B cell (primary cell): ENCODE results near the gene SLC35A2. TPM values are rescaled to one million over a fixed set of nuclear protein-coding genes. Genes with fewer than 3 reads are reported as not detected.

Experiments used
- ATAC-seq: fragments of 200-7000 bp; cut with Tn5 transposase; one replicate; pipeline ENCODE4 v1.10.0; 2021; ENCODE audit warnings: low read depth, mild to moderate bottlenecking, moderate number of reproducible peaks, moderate library complexity
- CTCF ChIA-PET: fragments of 350-600 bp; sonication (Branson Sonifier 250); formaldehyde crosslinking; loops from one replicate; lab custom pipeline; 2021; ENCODE audit warnings: antibody characterized with exemption, inconsistent platforms; lab: Charles Lee
- POLR2A ChIA-PET: fragments of 350-600 bp; sonication (Branson Sonifier 250); formaldehyde crosslinking; loops from one replicate; lab custom pipeline; 2021; ENCODE audit warnings: antibody characterized with exemption; lab: Charles Lee
- DNase-seq: peaks from one replicate; pipeline ENCODE4 v3.0.0; 2013
- H2AFZ ChIP-seq: 2 replicates; pipeline ENCODE4 v1.6.1; 2012; ENCODE audit warnings: mild to moderate bottlenecking, low read depth, low read length; ENCODE audit not compliant: insufficient read depth, poor library complexity, severe bottlenecking
- H3K27ac ChIP-seq, 2 donors: 1 replicate in 1 of 2; 2 replicates in 1 of 2; pipeline ENCODE4 v1.5.1; 2012 to 2013; ENCODE audit warnings: low read length in 2 of 2, mild to moderate bottlenecking in 2 of 2, moderate library complexity in 1 of 2
- H3K27me3 ChIP-seq, 4 experiments: fragments of 200-600 bp in 1 of 4; sonication (generic) in 1 of 4; replicated peaks in 1 of 4; 1 replicate in 2 of 4; 2 replicates in 2 of 4; pipeline versions ENCODE4 v1.6.1 to v1.7.0; 2013 to 2016; ENCODE audit warnings: low read length in 3 of 4, mild to moderate bottlenecking in 2 of 4, mixed read lengths in 1 of 4, moderate library complexity in 1 of 4; ENCODE audit not compliant: insufficient read depth in 4 of 4, control insufficient read depth in 3 of 4; ENCODE audit errors: control extremely low read depth in 1 of 4
- H3K36me3 ChIP-seq, 2 experiments: replicated peaks in 1 of 2; 1 replicate in 1 of 2; 2 replicates in 1 of 2; pipeline versions ENCODE4 v1.6.1 to v1.7.1; 2013; ENCODE audit warnings: low read length in 1 of 2; ENCODE audit not compliant: insufficient read depth in 2 of 2, control insufficient read depth in 1 of 2; ENCODE audit errors: control extremely low read depth in 1 of 2, extremely low read depth in 1 of 2
- H3K4me1 ChIP-seq, 2 donors: fragments of 200-600 bp in 1 of 2; sonication (generic) in 1 of 2; 1 replicate in 1 of 2; 2 replicates in 1 of 2; pipeline versions ENCODE4 v1.5.1 to v1.6.1; 2013 to 2017; ENCODE audit warnings: low read length in 2 of 2; ENCODE audit not compliant: control insufficient read depth in 2 of 2, insufficient read depth in 2 of 2
- H3K4me2 ChIP-seq: replicated peaks from 2 replicates; pipeline ENCODE3; 2012; ENCODE audit warnings: mild to moderate bottlenecking, low read depth, low read length; ENCODE audit not compliant: poor library complexity, severe bottlenecking
- H3K4me3 ChIP-seq, 5 experiments: fragments of 200-600 bp in 1 of 5; sonication (generic) in 1 of 5; 1 replicate in 3 of 5; 2 replicates in 2 of 5; pipeline versions ENCODE4 v1.5.1 to v1.7.0; 2011 to 2016; ENCODE audit warnings: low read length in 4 of 5, mild to moderate bottlenecking in 4 of 5, low read depth in 2 of 5, control low read depth in 1 of 5, moderate library complexity in 1 of 5; ENCODE audit not compliant: insufficient read depth in 1 of 5; ENCODE audit errors: control extremely low read depth in 1 of 5, extremely low read depth in 1 of 5
- H3K79me2 ChIP-seq: fragments of 200-600 bp; sonication (generic); one replicate; pipeline ENCODE4 v1.6.0; 2016; ENCODE audit warnings: low read length; ENCODE audit not compliant: control insufficient read depth, insufficient read depth
- H3K9ac ChIP-seq: fragments of 200-600 bp; sonication (generic); 2 replicates; pipeline ENCODE4 v1.6.1; 2017; ENCODE audit warnings: mild to moderate bottlenecking, low read length, moderate library complexity
- H3K9me3 ChIP-seq, 3 donors: one replicate each; pipeline versions ENCODE4 v1.6.1 to v1.7.1; 2013; ENCODE audit warnings: low read length in 2 of 3; ENCODE audit not compliant: control insufficient read depth in 2 of 3, insufficient read depth in 1 of 3; ENCODE audit errors: control extremely low read depth in 1 of 3
- H4K20me1 ChIP-seq: 2 replicates; pipeline ENCODE4 v1.6.0; 2012; ENCODE audit warnings: mild to moderate bottlenecking, low read length; ENCODE audit not compliant: insufficient read depth, control insufficient read depth, poor library complexity, severe bottlenecking
- H3K27ac Mint-ChIP-seq: one replicate; pipeline ENCODE4 v1.8.0; 2021; ENCODE audit warnings: mixed read lengths
- H3K27me3 Mint-ChIP-seq: one replicate; pipeline ENCODE4 v1.8.0; 2021; ENCODE audit warnings: mixed read lengths
- H3K4me1 Mint-ChIP-seq: one replicate; pipeline ENCODE4 v1.8.0; 2021; ENCODE audit warnings: mixed read lengths
- H3K4me3 Mint-ChIP-seq: one replicate; pipeline ENCODE4 v1.8.0; 2021; ENCODE audit warnings: mixed read lengths
- H3K9me3 Mint-ChIP-seq: one replicate; pipeline ENCODE4 v1.8.0; 2022; ENCODE audit warnings: mixed read lengths; ENCODE audit not compliant: insufficient read depth
- EZH2 ChIP-seq: IDR thresholded peaks from 2 replicates; pipeline ENCODE4 v1.6.1; 2012; ENCODE audit warnings: borderline replicate concordance, low read depth, mild to moderate bottlenecking, moderate library complexity, low read length; ENCODE audit not compliant: insufficient read depth, poor library complexity, severe bottlenecking
- WGBS: methylation state at CpG from one replicate; pipeline ENCODE4 v1.1.5; 2013; ENCODE audit warnings: missing lambda C conversion rate; ENCODE audit not compliant: insufficient coverage; 5-methylcytosine and 5-hydroxymethylcytosine counted together
- intact Hi-C: fragments of 100-400 bp; cut with micrococcal nuclease; formaldehyde crosslinking; loops from one replicate; pipeline ENCODE4 v1.10.0; 2022
- polyA plus RNA-seq: library from polyadenylated mRNA; depleted of rRNA; stranded (reverse); fragments of >200 nt; gene quantifications from 2 replicates; pipeline ENCODE4 v1.2.3, GENCODE V29; 2012
- total RNA-seq, 2 donors: library from RNA; stranded (reverse); fragments of 120-200 nt in 1 of 2; gene quantifications; 1 replicate in 1 of 2; 2 replicates in 1 of 2; pipeline versions ENCODE4 v1.2.3 to v1.2.4, GENCODE V29; 2013 to 2022
- TF ChIP-seq, protein P1 (sequence below): fragments of 200-600 bp; IDR thresholded peaks from one replicate; pipeline ENCODE4 v1.8.0; 2022; ENCODE audit warnings: antibody characterized with exemption, mild to moderate bottlenecking

Gene SLC35A2
- total and polyA plus RNA-seq, 2 donors (not counting 1 experiment from before 2014, with no cell fraction given), result 19.1 to 22.0 TPM

DNA sequence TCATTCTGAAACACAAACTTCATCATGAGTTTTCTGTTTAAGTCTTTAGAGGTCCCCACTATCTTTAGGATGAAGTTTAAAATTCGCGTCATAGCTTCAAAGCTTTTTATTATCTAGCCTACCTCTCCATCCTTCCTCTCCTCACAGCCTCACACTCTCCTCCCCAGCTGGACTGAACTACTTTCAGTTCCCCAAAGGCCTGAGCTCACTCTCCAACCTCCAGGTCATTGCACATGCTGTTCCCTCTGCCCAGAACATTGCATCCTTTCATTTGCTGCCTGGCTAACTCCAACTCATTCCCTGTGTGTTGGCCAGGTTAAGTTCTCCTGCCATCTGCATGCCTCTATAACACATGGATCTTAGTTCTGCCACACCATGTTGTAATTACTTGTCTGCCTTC, 48.8 kb upstream of the SLC35A2 start:
- peak overlapping the region; percentile 6 to 99 for H3K27ac ChIP-seq
- no peak overlapping the region for H3K9ac ChIP-seq
- Mint-ChIP-seq H3K4me3 (peak overlapping the region; percentile 59), H3K9me3 (no peaks in the 10 kb centered on the region), H3K27me3 (no peaks in the 10 kb centered on the region), H3K27ac (peak overlapping the region; percentile 84), H3K4me1 (peaks cover 47% of the 10 kb centered on the region)
- WGBS, result 60% methylated on average over 1 of the region's 2 CpGs
- H4K20me1 ChIP-seq, result peaks cover 14% of the 10 kb centered on the region
- TF ChIP-seq EZH2, result no peak
- TF ChIP-seq, protein P1, sequence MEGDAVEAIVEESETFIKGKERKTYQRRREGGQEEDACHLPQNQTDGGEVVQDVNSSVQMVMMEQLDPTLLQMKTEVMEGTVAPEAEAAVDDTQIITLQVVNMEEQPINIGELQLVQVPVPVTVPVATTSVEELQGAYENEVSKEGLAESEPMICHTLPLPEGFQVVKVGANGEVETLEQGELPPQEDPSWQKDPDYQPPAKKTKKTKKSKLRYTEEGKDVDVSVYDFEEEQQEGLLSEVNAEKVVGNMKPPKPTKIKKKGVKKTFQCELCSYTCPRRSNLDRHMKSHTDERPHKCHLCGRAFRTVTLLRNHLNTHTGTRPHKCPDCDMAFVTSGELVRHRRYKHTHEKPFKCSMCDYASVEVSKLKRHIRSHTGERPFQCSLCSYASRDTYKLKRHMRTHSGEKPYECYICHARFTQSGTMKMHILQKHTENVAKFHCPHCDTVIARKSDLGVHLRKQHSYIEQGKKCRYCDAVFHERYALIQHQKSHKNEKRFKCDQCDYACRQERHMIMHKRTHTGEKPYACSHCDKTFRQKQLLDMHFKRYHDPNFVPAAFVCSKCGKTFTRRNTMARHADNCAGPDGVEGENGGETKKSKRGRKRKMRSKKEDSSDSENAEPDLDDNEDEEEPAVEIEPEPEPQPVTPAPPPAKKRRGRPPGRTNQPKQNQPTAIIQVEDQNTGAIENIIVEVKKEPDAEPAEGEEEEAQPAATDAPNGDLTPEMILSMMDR, result no peak
- H3K27me3 ChIP-seq, result no peaks in the 10 kb centered on the region
- H3K9me3 ChIP-seq, result no peaks in the 10 kb centered on the region
- ATAC-seq, result no peak
- peaks cover 38 to 64% of the 10 kb centered on the region in 2 donors for H3K4me1 ChIP-seq
- POLR2A ChIA-PET, result interaction anchor here (0.6 kb wide), 1 partner anchor 167 kb away, joined by 5 read pairs; no protein-coding TSS in a partner anchor
- intact Hi-C loops, result no loop called here
- H3K4me3 ChIP-seq, result no peak overlapping the region
- H3K79me2 ChIP-seq, result peaks cover 18% of the 10 kb centered on the region
- peak overlapping the region; percentile 86 for H3K4me2 ChIP-seq
- H2AFZ ChIP-seq, result no peak overlapping the region
- no peak for DNase-seq
- peaks cover 0 to 10% of the 10 kb centered on the region in 2 experiments for H3K36me3 ChIP-seq
- CTCF ChIA-PET, result no interaction called here

DNA sequence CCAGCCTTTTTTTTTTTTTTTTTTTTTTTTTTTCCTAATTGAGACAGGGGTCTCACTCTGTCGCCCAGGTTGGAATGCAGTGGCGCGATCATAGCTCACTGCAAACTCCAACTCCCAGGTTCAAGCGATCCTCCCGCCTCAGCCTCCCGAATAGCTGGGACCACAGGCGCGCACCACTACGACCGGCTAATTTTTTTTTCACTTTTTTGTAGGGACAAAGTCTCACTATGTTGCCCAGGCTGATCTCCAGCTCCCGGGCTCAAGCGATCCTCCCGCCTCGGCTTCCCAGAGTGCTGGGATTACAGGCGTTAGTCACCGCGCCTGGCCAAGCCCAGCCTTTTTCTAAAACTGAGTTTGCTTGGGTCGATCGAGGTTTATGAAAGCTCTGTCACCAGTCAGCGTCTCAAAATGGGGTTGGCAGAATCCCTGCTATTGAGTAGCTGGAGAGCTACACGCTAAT, 47.2 kb upstream of the SLC35A2 start:
- no peak for TF ChIP-seq EZH2
- TF ChIP-seq, protein P1, result no peak
- peaks cover 27% of the 10 kb centered on the region for H4K20me1 ChIP-seq
- no peaks in the 10 kb centered on the region for H3K27me3 ChIP-seq
- H3K79me2 ChIP-seq, result peaks cover 35% of the 10 kb centered on the region
- Mint-ChIP-seq H3K27me3 (no peaks in the 10 kb centered on the region), H3K27ac (peak overlapping the region; percentile 100), H3K9me3 (no peaks in the 10 kb centered on the region), H3K4me3 (peak overlapping the region; percentile 100), H3K4me1 (peaks cover 58% of the 10 kb centered on the region)
- ATAC-seq (no peak), DNase-seq (no peak)
- H2AFZ ChIP-seq, result peak overlapping the region; percentile 63
- no peaks in the 10 kb centered on the region for H3K9me3 ChIP-seq
- peak overlapping the region; percentile 17 to 75 (median 62) for H3K4me3 ChIP-seq
- peaks cover 0 to 25% of the 10 kb centered on the region in 2 experiments for H3K36me3 ChIP-seq
- peak overlapping the region; percentile 86 for H3K4me2 ChIP-seq
- CTCF ChIA-PET, result interaction anchor here (0.6 to 1.9 kb wide), 7 partner anchors 13 to 330 kb away, joined by 3 to 10 read pairs (median 4); partner anchors contain the start of genes KCND1 and SLC35A2
- WGBS, result 0% methylated on average over 15 of the region's 21 CpGs
- peak overlapping the region; percentile 98 to 99 for H3K27ac ChIP-seq
- POLR2A ChIA-PET, result interaction anchor here (0.6 to 2.8 kb wide), 16 partner anchors 14 to 1740 kb away, joined by 3 to 17 read pairs (median 7); partner anchors contain the start of genes GRIPAP1, HDAC6, PQBP1 and TFE3
- H3K4me1 ChIP-seq, result peaks cover 47 to 76% of the 10 kb centered on the region in 2 donors
- intact Hi-C loops, result loop anchor here (1.0 to 5.0 kb wide), 11 partner anchors 21 to 1301 kb away; partner anchors contain the start of genes GPKOW, GRIPAP1, PIM2 and PPP1R3F
- H3K9ac ChIP-seq, result peak overlapping the region; percentile 85
